Heart left ventricle (tissue), 13 donors: ENCODE results near the gene DEPDC5.

Experiments
- CTCF ChIP-seq, 12 donors: fragments of 200-600 bp; sonication (generic) in 4 of 12; IDR thresholded peaks; one replicate each; pipeline versions ENCODE4 v1.5.0 to v1.8.0; 2018 to 2022; ENCODE audit warnings: antibody characterized with exemption in 12 of 12, mild to moderate bottlenecking in 5 of 12
- POLR2A ChIP-seq, 2 donors: fragments of 450-650 bp; IDR thresholded peaks; one replicate each; pipeline ENCODE4 v1.6.1; 2017; ENCODE audit warnings: antibody characterized with exemption in 2 of 2, mild to moderate bottlenecking in 2 of 2, moderate library complexity in 2 of 2
- donor health status: ischemic (EF 13 %, LVEDD 7.1; RV severe dilation, severe dysfunction).
- donor health status: DM: no; HTN: yes; CAD: no.
- donor health status: DM: no; HTN: no; CAD: no.
- donor health status: ischemic (EF 25% LVEDD 6.9; RV normal size, moderate dysfunction).
- donor health status: ischemic (EF 25% LVEDD 5.7; RV mildly dilated, moderate dysfunction).
- donor health status: ischemic (EF 35%, LVEDD 5.7; RV mildly dilated, moderate dysfunction).
- donor health status: nonischemic (EF 11% LVEDD 7.7; RV severe dilation, severe dysfunction).
- donor health status: DM: yes; HTN: yes; CAD: no.
- donor health status: PGD.
- donor health status: ischemic (EF 29% LVEDD 5.4; RV normal size, mild dysfunction).
- donor health status: nonischemic (EF 23%, LVEDD 6.1; RV moderate dilation, normal function).

GRCh38 chr22:31742115-31742514 lies 11.7 kb upstream of the DEPDC5 start:
- TF ChIP-seq POLR2A (IDR thresholded peaks at IDR 0.05) (no peak), CTCF (IDR thresholded peaks at IDR 0.05) (no peak)
